Subcutaneous abdominal adipose tissue (tissue), 5 donors: ENCODE data around the gene MALAT1.
"Not testable (repeated sequence)": the region's sequence is repeated elsewhere in the genome, so short reads cannot be mapped to it uniquely, and the experiment has no call there.

Experiments used
- H3K27ac ChIP-seq: one replicate; pipeline ENCODE4 v1.7.0; 2013; ENCODE audit warnings: low read depth, mild to moderate bottlenecking, inconsistent platforms, low read length, moderate library complexity
- H3K27me3 ChIP-seq, 5 donors: one replicate each; pipeline ENCODE4 v1.7.0; 2013; ENCODE audit warnings: low read length in 5 of 5, inconsistent platforms in 1 of 5; ENCODE audit not compliant: control insufficient read depth in 5 of 5, insufficient read depth in 4 of 5
- H3K36me3 ChIP-seq, 5 donors: one replicate each; pipeline ENCODE4 v1.7.0; 2013; ENCODE audit warnings: low read length in 5 of 5; ENCODE audit not compliant: control insufficient read depth in 5 of 5, insufficient read depth in 5 of 5
- H3K4me1 ChIP-seq, 5 donors: one replicate each; pipeline ENCODE4 v1.7.0; 2013; ENCODE audit warnings: low read length in 5 of 5, mild to moderate bottlenecking in 3 of 5, moderate library complexity in 1 of 5; ENCODE audit not compliant: control insufficient read depth in 5 of 5, insufficient read depth in 5 of 5
- H3K4me3 ChIP-seq, 5 donors: one replicate each; pipeline ENCODE4 v1.7.0; 2013; ENCODE audit warnings: low read length in 5 of 5, low read depth in 1 of 5
- H3K9ac ChIP-seq, 5 donors: one replicate each; pipeline ENCODE4 v1.7.0; 2013; ENCODE audit warnings: low read length in 5 of 5, mild to moderate bottlenecking in 4 of 5, moderate library complexity in 3 of 5
- H3K9me3 ChIP-seq, 5 donors: one replicate each; pipeline ENCODE4 v1.7.0; 2013; ENCODE audit warnings: low read length in 5 of 5; ENCODE audit not compliant: control insufficient read depth in 5 of 5
- donor health status: healthy.
- donor health status: healthy.
- donor health status: healthy.
- donor health status: healthy.
- donor health status: healthy.

The MALAT1 gene

GRCh38 chr11:65468874-65469333 is 29.9 kb upstream of the MALAT1 start:
- Histone ChIP-seq H3K27me3 (no peaks in the 10 kb centered on the region), H3K4me3 (no peak overlapping the region), H3K27ac (peak overlapping the region; percentile 22), H3K4me1 (peaks cover 5 to 28% (median 24%) of the 10 kb centered on the region in 5 donors), H3K9ac (peak overlapping the region in 1 of 5 donors; percentile 11), H3K36me3 (no peaks in the 10 kb centered on the region), H3K9me3 (no peaks in the 10 kb centered on the region)

DNA sequence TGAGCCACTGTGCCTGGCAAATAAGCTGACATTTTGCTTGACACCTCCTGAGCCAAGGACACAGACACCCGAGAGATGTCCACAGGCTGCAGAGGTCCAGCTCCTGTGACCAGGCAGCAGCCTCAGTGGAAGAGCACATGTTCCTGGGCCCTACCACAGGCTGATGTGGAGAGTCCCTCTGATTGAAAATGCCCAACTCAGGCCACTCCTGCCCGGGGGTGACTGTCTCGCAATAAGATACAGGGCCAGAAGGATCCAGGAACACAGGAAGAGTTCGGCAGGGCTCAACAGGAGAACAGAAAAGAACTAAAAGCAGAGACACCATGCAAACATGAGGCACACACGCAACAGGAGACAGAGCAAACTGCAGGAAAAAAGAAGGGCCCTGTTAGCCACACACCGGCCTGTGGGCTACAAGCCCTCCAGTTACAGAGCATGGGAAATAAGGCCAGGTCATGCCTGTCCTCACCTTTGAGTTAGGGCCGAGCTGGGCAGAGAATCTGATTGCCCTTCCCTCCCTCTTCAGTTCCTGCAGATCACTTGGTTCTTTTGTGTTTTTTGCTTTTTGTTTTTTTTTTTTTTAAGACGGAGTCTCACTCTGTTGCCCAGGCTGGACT is 28.3 kb upstream of the MALAT1 start:
- no peak overlapping the region for H3K4me3 ChIP-seq
- H3K9me3 ChIP-seq, result no peaks in the 10 kb centered on the region
- H3K36me3 ChIP-seq, result no peaks in the 10 kb centered on the region
- H3K27ac ChIP-seq, result peak overlapping the region; percentile 93
- peaks cover 5 to 28% (median 24%) of the 10 kb centered on the region in 5 donors for H3K4me1 ChIP-seq
- peak overlapping the region in 2 of 5 donors; percentile 68 to 69 for H3K9ac ChIP-seq
- H3K27me3 ChIP-seq, result no peaks in the 10 kb centered on the region

DNA sequence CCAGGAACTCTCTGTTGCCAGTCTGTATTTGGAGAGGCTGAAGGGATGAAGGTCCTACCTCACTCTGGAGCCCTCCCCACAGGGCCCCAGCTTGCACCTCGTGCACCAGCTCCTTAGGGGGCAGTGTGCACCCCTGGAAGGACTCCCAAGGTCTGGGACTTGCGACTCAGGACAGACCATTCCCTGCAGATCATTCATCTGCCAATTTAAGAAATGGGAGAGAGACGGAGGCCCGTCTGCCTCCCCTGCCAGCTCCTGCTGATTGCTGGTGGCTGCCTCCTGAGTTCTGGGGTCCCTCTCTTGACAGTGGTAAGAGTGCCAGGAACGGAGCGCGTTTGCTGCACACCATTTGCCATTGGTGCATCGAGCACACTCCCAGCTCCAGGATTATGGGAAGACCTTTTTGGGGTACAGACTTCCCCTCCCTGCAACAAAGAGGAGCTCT is 27.4 kb upstream of the MALAT1 start:
- Histone ChIP-seq H3K9ac (peak overlapping the region; percentile 63 to 76 (median 69)), H3K36me3 (no peaks in the 10 kb centered on the region), H3K9me3 (no peaks in the 10 kb centered on the region), H3K4me1 (peaks cover 5 to 33% (median 28%) of the 10 kb centered on the region in 5 donors), H3K4me3 (peak overlapping the region; percentile 31 to 58 (median 43)), H3K27ac (peak overlapping the region; percentile 93), H3K27me3 (no peaks in the 10 kb centered on the region)

DNA sequence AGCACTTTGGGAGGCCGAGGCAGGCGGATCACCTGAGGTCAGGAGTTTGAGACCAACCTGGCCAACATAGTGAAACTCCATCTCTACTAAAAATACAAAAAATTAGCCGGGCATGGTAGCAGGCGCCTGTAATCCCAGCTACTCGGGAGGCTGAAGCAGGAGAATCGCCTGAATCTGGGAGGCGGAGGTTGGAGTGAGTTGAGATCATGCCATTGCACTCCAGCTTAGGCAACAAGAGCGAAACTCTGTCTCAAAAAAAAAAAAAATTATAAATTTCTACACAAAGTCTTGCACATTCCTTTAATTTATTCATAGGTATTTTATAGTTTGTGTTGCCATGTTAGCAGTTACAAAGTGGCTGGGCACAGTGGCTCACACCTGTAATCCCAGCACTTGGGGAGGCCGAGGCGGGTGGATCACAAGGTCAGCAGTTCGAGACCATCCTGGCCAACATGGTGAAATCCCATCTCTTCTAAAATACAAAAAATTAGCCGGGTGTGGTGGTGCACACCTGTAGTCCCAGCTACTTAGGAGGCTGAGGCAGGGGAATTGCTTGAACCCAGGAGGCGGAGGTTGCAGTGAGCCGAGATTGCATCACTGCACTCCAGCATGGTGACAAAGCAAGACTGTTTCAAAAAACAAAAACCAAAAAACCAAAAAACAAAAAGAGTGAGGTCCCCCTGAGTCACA is 26.1 kb upstream of the MALAT1 start:
- H3K9me3 ChIP-seq, H3K4me3 ChIP-seq, H3K27me3 ChIP-seq, H3K36me3 ChIP-seq, H3K9ac ChIP-seq: not testable (repeated sequence)
- Histone ChIP-seq H3K4me1 (peaks cover 7 to 43% (median 36%) of the 10 kb centered on the region in 5 donors), H3K27ac (peak overlapping the region; percentile 93)

DNA sequence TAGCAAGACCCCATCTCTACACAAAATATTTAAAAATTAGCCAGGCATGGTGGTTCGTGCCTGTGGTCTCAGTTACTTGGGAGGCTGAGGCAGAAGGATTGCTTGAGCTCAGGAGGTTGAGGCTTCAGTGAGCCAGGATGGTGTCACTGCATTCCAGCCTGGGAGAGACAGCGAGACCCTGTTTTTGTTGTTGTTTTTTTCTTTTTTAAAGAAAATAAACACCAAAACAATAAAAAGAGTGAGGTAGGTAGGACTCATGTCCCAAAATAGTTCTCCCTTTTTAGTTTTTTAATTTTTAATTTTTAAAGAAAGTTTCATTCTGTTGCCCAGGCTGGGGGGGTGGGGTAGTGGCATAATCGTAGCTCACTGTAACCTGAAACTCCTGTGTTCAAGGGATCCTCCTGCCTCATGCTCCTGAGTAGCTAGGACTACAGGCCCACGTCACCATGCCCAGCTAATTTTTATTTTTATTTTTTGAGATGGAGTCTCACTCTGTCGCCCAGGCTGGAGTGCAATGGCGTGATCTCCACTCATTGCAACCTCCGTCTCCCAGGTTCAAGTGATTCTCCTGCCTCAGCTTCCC is 25.5 kb upstream of the MALAT1 start:
- no peaks in the 10 kb centered on the region for H3K27me3 ChIP-seq
- peak overlapping the region; percentile 93 for H3K27ac ChIP-seq
- no peak overlapping the region for H3K9ac ChIP-seq
- H3K9me3 ChIP-seq, result no peaks in the 10 kb centered on the region
- no peaks in the 10 kb centered on the region for H3K36me3 ChIP-seq
- H3K4me1 ChIP-seq, result peaks cover 8 to 49% (median 42%) of the 10 kb centered on the region in 5 donors
- H3K4me3 ChIP-seq, result no peak overlapping the region

DNA sequence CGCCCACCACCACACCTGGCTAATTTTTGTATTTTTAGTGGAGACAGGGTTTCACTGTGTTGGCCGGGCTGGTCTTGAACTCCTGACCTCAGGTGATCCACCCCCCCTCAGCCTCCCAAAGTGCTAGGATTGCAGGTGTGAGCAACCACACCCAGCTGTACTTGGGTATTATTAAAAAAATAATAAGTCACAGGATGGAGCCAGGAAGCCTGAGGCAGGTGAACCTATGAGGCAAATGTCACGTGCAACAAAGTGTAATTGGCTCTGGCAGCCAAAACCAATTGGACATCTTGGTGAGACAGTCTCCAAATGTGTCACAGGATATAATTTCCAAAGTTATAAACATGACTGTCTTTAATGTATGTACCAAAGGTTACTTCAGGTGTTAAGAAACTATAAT is 24.0 kb upstream of the MALAT1 start:
- H3K4me3 ChIP-seq, result no peak overlapping the region
- H3K9ac ChIP-seq, result no peak overlapping the region
- no peaks in the 10 kb centered on the region for H3K9me3 ChIP-seq
- no peaks in the 10 kb centered on the region for H3K27me3 ChIP-seq
- H3K4me1 ChIP-seq, result peaks cover 16 to 58% (median 52%) of the 10 kb centered on the region in 5 donors
- no peak overlapping the region for H3K27ac ChIP-seq
- H3K36me3 ChIP-seq, result no peaks in the 10 kb centered on the region

GRCh38 chr11:65476632-65477148 is 22.2 kb upstream of the MALAT1 start:
- Histone ChIP-seq H3K4me1 (peaks cover 21 to 54% (median 51%) of the 10 kb centered on the region in 5 donors), H3K9me3 (no peaks in the 10 kb centered on the region), H3K4me3 (peak overlapping the region; percentile 75 to 85 (median 77))

GRCh38 chr11:65477149-65477965 is 21.5 kb upstream of the MALAT1 start:
- H3K4me3 ChIP-seq, result peak overlapping the region; percentile 75 to 85 (median 77)
- H3K27me3 ChIP-seq, result no peaks in the 10 kb centered on the region
- H3K27ac ChIP-seq, result peak overlapping the region; percentile 100
- H3K4me1 ChIP-seq, result peaks cover 18 to 48% (median 45%) of the 10 kb centered on the region in 5 donors
- peak overlapping the region; percentile 93 to 99 (median 98) for H3K9ac ChIP-seq
- H3K36me3 ChIP-seq, result no peaks in the 10 kb centered on the region
- no peaks in the 10 kb centered on the region for H3K9me3 ChIP-seq

More at GRCh38 chr11:65476632-65477148, 22.2 kb upstream of the MALAT1 start:
- Histone ChIP-seq H3K36me3 (no peaks in the 10 kb centered on the region), H3K9ac (peak overlapping the region; percentile 93 to 99 (median 98)), H3K27ac (peak overlapping the region; percentile 100), H3K27me3 (no peaks in the 10 kb centered on the region)

DNA sequence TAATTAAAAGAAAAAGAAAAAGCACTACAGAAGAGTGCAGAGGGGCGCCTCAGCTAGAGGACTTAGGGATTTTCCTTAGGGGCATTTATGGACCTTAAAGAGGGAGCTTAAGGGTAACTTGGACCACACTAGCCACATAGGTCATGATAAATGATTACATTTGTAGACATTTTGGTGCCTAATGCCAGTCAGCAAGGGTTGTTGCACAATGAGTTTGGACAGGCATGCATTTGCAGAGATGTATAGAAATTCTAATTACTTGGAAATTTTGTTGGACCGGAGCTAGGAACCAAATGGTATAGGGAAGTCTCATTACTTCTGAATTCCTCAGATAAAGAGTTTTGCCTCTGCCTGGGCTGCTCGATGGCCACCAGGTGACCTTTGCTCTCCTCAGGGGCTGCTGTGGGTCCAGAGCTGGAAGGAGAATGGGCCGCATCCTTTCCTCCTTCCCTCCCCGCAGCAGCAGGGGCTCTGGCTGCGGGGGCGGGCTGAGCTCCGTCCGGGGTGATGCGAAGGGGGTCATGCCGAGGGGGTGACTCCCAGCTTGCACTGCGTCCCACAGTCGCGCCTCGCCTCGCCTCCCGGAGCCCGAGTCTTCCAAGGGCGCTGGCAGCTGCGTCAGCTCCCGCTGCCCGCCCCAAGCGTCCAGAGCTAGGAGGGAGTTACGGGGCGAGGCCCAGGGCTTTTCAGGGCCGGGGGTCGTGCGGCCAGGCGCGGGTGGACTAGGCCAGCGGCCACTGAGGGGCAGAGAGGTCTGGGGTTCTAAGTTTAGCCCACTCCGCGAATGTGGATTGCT is 20.3 kb upstream of the MALAT1 start:
- H3K9me3 ChIP-seq, result no peaks in the 10 kb centered on the region
- H3K27me3 ChIP-seq, result no peaks in the 10 kb centered on the region
- H3K9ac ChIP-seq, result peak overlapping the region; percentile 56 to 99 (median 75)
- peak overlapping the region; percentile 100 for H3K27ac ChIP-seq
- peak overlapping the region; percentile 31 to 57 (median 42) for H3K4me3 ChIP-seq
- no peaks in the 10 kb centered on the region for H3K36me3 ChIP-seq
- peaks cover 18 to 44% (median 41%) of the 10 kb centered on the region in 5 donors for H3K4me1 ChIP-seq
